A673 (cell line): ENCODE measurements around the gene DENND6A. TPM values are rescaled to one million over a fixed set of nuclear protein-coding genes. Genes with fewer than 3 reads are reported as not detected.

ENCODE experiments used
- BruUV-seq: library from RNA; stranded (reverse); fragments of 400-500 nt; replicated peaks from 2 replicates; lab custom pipeline; 2021; lab: Mats Ljungman, UMichigan
- CTCF ChIA-PET: fragments of 300-600 bp; sonication (Branson Sonifier 250); formaldehyde crosslinking; loops from one replicate; lab custom pipeline; 2022; ENCODE audit warnings: antibody characterized with exemption; lab: Charles Lee
- POLR2A ChIA-PET: fragments of 300-600 bp; sonication (Branson Sonifier 250); formaldehyde crosslinking; loops from one replicate; lab custom pipeline; 2022; ENCODE audit warnings: antibody characterized with exemption; ENCODE audit not compliant: low non-redundant PET; lab: Charles Lee
- DNase-seq: peaks from one replicate; pipeline ENCODE4 v3.0.0-alpha.2; 2015; ENCODE audit warnings: low spot score
- H3K27ac ChIP-seq: fragments of 200-600 bp; sonication (generic); 2 replicates; pipeline ENCODE4 v1.5.1; 2016; ENCODE audit warnings: mixed run types, low read depth, mild to moderate bottlenecking, mixed read lengths, antibody characterized with exemption, low read length; ENCODE audit not compliant: poor library complexity, severe bottlenecking
- H3K27me3 ChIP-seq: fragments of 200-600 bp; sonication (generic); replicated peaks from 2 replicates; pipeline ENCODE4 v1.6.1; 2017; ENCODE audit warnings: mixed run types, low read depth, mild to moderate bottlenecking, mixed read lengths, antibody characterized with exemption, low read length; ENCODE audit not compliant: insufficient read depth, poor library complexity
- H3K36me3 ChIP-seq: fragments of 200-600 bp; sonication (generic); 2 replicates; pipeline ENCODE4 v1.6.1; 2016; ENCODE audit warnings: mixed run types, mild to moderate bottlenecking, mixed read lengths, antibody characterized with exemption, low read length; ENCODE audit not compliant: insufficient read depth, poor library complexity, severe bottlenecking
- H3K4me1 ChIP-seq: fragments of 200-600 bp; sonication (generic); 2 replicates; pipeline ENCODE4 v1.6.1; 2017; ENCODE audit warnings: mixed run types, mild to moderate bottlenecking, mixed read lengths, antibody characterized with exemption, low read length; ENCODE audit not compliant: insufficient read depth, poor library complexity, severe bottlenecking
- H3K4me3 ChIP-seq: fragments of 200-600 bp; sonication (generic); 2 replicates; pipeline ENCODE4 v1.5.1; 2016; ENCODE audit warnings: low read depth, mixed run types, mild to moderate bottlenecking, mixed read lengths, low read length; ENCODE audit not compliant: poor library complexity, severe bottlenecking
- H3K9me3 ChIP-seq: fragments of 200-600 bp; sonication (generic); 2 replicates; pipeline ENCODE4 v1.6.1; 2016; ENCODE audit warnings: mixed run types, low read depth, mild to moderate bottlenecking, mixed read lengths, antibody characterized with exemption, low read length; ENCODE audit not compliant: poor library complexity, severe bottlenecking
- EZH2 ChIP-seq: fragments of 200-600 bp; sonication (generic); IDR thresholded peaks from 2 replicates; pipeline ENCODE4 v1.6.1; 2017; ENCODE audit warnings: borderline replicate concordance, low read depth, mild to moderate bottlenecking, mixed read lengths, antibody characterized with exemption, low read length; ENCODE audit not compliant: poor library complexity, severe bottlenecking
- intact Hi-C: fragments of 100-400 bp; cut with micrococcal nuclease; formaldehyde crosslinking; loops from one replicate; pipeline ENCODE4 v1.10.0; 2022; ENCODE audit not compliant: unreplicated experiment
- total RNA-seq: library from RNA; stranded (reverse); gene quantifications from 2 replicates; pipeline ENCODE4 v1.2.3, GENCODE V29; 2021
- TF ChIP-seq, protein P1 (sequence below): fragments of 300-800, 200-600 bp; sonication (generic); conservative IDR thresholded peaks from 2 replicates; pipeline ENCODE4 v1.5.1; 2017; ENCODE audit warnings: low read depth, mild to moderate bottlenecking, antibody characterized with exemption, low read length, moderate library complexity, mixed read lengths

Gene DENND6A
- total RNA-seq, 1 experiment from 2014 or later: 22.1 TPM

DNA sequence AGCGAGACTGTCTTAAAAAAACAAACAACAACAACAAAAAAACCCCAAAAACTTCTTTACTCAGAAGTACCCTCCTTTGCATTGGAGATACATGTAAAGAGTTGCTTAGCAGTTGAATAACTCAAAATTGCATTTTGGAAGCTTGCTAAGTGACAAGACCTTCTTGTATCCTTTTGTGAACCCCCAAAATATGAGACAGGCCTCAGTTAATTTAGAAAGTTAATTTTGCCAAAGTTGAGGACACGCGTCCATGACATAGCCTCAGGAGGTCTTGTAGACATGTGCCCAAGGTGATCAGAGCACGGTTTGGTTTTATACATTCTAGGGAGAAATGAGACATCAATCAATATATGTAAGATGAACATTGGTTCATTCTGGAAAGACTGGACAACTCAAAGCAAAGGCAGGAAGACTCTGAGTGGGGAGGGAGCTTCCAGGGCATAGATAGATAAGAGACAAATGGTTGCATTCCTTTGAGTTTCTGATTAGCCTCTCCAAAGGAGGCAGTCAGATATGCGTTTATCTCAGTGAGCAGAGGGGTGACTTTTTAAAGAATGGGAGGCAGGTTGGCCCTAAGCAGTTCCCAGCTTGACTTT, 94.0 kb downstream of the DENND6A start:
- ChIA-PET CTCF (no interaction called here), POLR2A (no interaction called here)
- no peak for TF ChIP-seq EZH2
- TF ChIP-seq, protein P1, sequence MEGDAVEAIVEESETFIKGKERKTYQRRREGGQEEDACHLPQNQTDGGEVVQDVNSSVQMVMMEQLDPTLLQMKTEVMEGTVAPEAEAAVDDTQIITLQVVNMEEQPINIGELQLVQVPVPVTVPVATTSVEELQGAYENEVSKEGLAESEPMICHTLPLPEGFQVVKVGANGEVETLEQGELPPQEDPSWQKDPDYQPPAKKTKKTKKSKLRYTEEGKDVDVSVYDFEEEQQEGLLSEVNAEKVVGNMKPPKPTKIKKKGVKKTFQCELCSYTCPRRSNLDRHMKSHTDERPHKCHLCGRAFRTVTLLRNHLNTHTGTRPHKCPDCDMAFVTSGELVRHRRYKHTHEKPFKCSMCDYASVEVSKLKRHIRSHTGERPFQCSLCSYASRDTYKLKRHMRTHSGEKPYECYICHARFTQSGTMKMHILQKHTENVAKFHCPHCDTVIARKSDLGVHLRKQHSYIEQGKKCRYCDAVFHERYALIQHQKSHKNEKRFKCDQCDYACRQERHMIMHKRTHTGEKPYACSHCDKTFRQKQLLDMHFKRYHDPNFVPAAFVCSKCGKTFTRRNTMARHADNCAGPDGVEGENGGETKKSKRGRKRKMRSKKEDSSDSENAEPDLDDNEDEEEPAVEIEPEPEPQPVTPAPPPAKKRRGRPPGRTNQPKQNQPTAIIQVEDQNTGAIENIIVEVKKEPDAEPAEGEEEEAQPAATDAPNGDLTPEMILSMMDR: no peak
- Histone ChIP-seq H3K36me3 (no peaks in the 10 kb centered on the region), H3K27me3 (no peaks in the 10 kb centered on the region), H3K4me3 (peak overlapping the region; percentile 83), H3K27ac (peak overlapping the region; percentile 79), H3K4me1 (no peaks in the 10 kb centered on the region), H3K9me3 (no peaks in the 10 kb centered on the region)
- DNase-seq: no peak
- BruUV-seq: no TSS peak
- intact Hi-C loops: no loop called here

DNA sequence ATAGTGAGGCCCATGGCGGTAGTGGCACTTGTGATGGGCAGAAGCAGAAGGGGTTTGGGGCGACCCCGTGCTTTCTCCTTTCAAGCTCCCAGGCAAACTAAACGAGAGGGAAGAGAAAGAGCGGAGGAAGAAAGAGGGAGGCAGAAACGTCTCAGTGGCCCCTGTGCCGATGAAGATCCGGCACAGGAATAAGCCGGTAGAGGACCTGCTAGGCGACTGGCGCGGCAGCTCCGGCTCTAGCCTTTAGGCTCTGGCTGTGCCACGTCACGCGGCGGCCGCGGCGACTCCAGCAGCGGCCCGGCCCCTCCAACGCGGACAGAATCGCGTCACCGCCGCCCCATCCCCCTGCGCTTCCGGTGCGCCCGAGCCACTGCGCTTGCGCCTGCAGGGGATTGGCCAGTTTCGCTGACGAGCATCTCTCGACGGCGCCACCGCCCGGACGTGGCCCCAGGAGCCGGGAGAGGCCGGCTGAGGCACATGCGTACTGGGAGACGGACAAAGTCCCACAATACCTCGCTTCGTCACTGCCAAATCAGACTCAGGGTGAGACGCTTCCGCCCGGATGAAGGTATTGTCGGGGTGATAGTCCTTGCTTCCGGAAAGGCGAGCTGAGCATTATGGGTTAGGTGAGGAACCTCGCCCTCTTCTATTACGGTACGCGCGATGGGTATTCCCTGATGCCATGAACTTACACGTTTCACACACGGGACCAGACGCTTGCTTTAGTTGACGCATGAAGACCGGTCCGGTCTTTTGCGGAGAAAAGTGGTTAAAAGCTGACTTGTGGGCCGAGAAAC, 95.6 kb downstream of the DENND6A start, which contains the start of gene ARF4:
TSS of gene ARF4 (minus strand) at position 218 of the 797 bp plus-strand sequence. CDS start at position 14, 204 bp downstream.
- peak; percentile 97 for DNase-seq
- Histone ChIP-seq H3K36me3 (no peaks in the 10 kb centered on the region), H3K27me3 (no peaks in the 10 kb centered on the region), H3K4me3 (peak within 1 kb of the TSS; percentile 83), H3K9me3 (no peaks in the 10 kb centered on the region), H3K27ac (peak within 1 kb of the TSS; percentile 89), H3K4me1 (no peaks in the 10 kb centered on the region)
- no TSS peak for BruUV-seq
- ChIA-PET CTCF (no interaction called here), POLR2A (interaction anchor here (0.6 kb wide), 1 partner anchor 21 kb away, joined by 8 read pairs; no protein-coding TSS in a partner anchor)
- TF ChIP-seq EZH2: no peak
- intact Hi-C loops: no loop called here

DNA sequence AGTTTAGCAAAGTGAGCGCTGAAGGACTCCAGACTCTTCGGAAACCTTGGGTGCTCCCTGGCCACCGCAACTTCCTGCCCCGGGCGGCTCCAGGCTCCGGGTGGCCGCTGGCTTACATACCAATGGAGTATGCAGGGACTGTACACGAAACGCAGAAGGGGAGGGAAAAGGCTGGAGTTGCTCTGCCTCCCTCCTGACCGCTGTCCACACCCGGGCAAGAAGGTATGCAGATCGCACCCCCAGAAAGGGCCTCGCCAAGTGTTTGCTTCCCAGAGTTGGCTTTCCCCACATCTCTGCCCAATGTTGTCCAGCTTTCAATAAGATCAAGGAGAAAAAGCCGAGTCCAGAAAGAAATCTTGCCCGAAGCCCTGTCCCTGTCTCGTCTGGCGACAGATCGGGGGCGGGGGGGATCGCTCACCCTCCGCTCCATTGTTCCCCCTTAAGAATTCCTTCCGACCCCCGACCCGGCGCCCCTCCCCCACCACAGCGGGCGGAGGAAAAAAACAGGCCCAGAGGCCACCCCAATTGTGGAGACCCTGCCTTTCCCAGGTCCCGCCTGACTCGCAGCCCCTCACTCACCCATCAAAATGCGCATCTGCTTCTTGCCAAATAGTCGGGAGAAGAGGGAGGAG, 96.3 kb downstream of the DENND6A start:
- TSS peak; percentile 43 for BruUV-seq
- H3K9me3 ChIP-seq: no peaks in the 10 kb centered on the region
- DNase-seq: peak; percentile 41
- H3K27me3 ChIP-seq: no peaks in the 10 kb centered on the region
- intact Hi-C loops: no loop called here
- CTCF ChIA-PET: no interaction called here
- no peaks in the 10 kb centered on the region for H3K36me3 ChIP-seq
- TF ChIP-seq, protein P1: no peak
- TF ChIP-seq EZH2: no peak
- peak overlapping the region; percentile 89 for H3K27ac ChIP-seq
- POLR2A ChIA-PET: interaction anchor here (0.6 kb wide), 1 partner anchor 20 kb away, joined by 8 read pairs; no protein-coding TSS in a partner anchor
- peak overlapping the region; percentile 83 for H3K4me3 ChIP-seq
- no peaks in the 10 kb centered on the region for H3K4me1 ChIP-seq
